Cardiac ventricle fibroblast (primary cell): ENCODE measurements around the gene PTPN18. TPM values are rescaled to one million over a fixed set of nuclear protein-coding genes. Genes with fewer than 3 reads are reported as not detected.

Source experiments
- total RNA-seq: library from RNA; depleted of rRNA; stranded (reverse); fragments of >200 nt; gene quantifications from 2 replicates; pipeline ENCODE4 v1.2.3, GENCODE V29; 2015

PTPN18 gene, protein sequence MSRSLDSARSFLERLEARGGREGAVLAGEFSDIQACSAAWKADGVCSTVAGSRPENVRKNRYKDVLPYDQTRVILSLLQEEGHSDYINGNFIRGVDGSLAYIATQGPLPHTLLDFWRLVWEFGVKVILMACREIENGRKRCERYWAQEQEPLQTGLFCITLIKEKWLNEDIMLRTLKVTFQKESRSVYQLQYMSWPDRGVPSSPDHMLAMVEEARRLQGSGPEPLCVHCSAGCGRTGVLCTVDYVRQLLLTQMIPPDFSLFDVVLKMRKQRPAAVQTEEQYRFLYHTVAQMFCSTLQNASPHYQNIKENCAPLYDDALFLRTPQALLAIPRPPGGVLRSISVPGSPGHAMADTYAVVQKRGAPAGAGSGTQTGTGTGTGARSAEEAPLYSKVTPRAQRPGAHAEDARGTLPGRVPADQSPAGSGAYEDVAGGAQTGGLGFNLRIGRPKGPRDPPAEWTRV
- 17.6 and 30.6 TPM in 2 replicates for total RNA-seq

DNA sequence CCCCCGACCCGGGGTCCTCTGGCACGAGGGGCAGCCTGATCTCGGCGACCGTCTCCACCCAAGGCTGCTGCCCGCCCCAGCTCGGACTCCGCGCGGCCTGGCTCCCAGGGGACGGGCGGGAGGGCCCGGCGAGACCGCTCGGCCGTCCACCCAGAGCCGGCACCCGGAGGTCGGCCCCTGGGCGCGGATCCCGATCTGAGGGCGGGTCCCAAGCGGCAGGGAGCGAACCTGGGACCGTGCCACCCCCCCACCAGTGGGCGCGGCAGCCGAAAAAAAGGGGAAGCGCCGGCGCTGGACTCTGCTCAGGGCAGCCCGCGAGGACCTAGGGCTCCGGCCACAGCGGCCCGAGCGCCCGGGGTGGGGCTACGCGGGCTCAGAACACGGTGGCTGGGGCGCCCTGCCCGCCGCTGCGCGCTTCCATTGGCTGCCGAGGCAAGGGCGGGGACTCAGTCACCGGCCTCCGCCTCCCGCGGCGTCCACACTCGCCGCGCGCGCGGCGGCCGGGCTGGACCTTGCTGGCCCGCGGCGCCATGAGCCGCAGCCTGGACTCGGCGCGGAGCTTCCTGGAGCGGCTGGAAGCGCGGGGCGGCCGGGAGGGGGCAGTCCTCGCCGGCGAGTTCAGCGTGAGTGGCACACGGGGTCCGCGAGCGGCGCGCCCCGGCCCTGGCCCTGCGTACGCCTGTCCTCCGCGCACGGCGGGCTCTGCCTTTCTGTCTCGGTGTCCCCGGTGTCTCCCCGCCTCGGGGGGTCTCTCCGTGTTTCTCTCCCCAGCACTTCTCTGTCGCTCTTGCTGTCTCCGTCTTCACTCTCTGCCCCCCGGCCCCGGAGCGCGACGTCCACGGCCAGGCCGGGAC lies at the start of gene PTPN18:
Gene PTPN18, plus strand, starts transcription at position 479 of the 854 bp plus-strand sequence. Its CDS starts 52 bp downstream, at position 531.

GRCh38 chr2:130342533-130343275 lies 13.2 kb upstream of the PTPN18 start, which contains the start of gene IMP4:
Gene IMP4 (plus strand): TSS chr2:130342897. CDS start chr2:130342933, 36 bp downstream.

Other genes starting within 250 kb of the PTPN18 start
- gene POTEF, start 226.8 kb upstream of the PTPN18 start, total RNA-seq = not detected in 2 replicates
- 7.4 and 22.7 TPM in 2 replicates for gene CCDC74B, start 210.9 kb upstream of the PTPN18 start, total RNA-seq
- 24.1 and 24.4 TPM in 2 replicates for gene SMPD4, start 174.5 kb upstream of the PTPN18 start, total RNA-seq
- 152 and 168 TPM in 2 replicates for gene MZT2B, start 173.8 kb upstream of the PTPN18 start, total RNA-seq
- gene TUBA3E, start 157.6 kb upstream of the PTPN18 start, total RNA-seq = not detected in 2 replicates
- 64.4 and 90.5 TPM in 2 replicates for gene IMP4, start 13.2 kb upstream of the PTPN18 start, total RNA-seq
- gene POTEI, start 153.3 kb downstream of the PTPN18 start, total RNA-seq = not detected in 2 replicates
- gene CFC1B, start 165.2 kb downstream of the PTPN18 start, total RNA-seq = not detected in 2 replicates
- gene CFC1, start 243.5 kb downstream of the PTPN18 start, total RNA-seq = not detected in 2 replicates